ENCODE data around the gene POLR2M. TPM values are rescaled to one million over a fixed set of nuclear protein-coding genes. Genes with fewer than 3 reads are reported as not detected.

POLR2M gene
- total RNA-seq (100 to 1,000 TPM in 1 of 2 donors, 10 to 100 TPM in 1; 32.2 to 230 TPM), polyA plus RNA-seq (10 to 100 TPM in 1 of 2 donors, 1 to 10 TPM in 1; 7.8 to 54.9 TPM)

DNA sequence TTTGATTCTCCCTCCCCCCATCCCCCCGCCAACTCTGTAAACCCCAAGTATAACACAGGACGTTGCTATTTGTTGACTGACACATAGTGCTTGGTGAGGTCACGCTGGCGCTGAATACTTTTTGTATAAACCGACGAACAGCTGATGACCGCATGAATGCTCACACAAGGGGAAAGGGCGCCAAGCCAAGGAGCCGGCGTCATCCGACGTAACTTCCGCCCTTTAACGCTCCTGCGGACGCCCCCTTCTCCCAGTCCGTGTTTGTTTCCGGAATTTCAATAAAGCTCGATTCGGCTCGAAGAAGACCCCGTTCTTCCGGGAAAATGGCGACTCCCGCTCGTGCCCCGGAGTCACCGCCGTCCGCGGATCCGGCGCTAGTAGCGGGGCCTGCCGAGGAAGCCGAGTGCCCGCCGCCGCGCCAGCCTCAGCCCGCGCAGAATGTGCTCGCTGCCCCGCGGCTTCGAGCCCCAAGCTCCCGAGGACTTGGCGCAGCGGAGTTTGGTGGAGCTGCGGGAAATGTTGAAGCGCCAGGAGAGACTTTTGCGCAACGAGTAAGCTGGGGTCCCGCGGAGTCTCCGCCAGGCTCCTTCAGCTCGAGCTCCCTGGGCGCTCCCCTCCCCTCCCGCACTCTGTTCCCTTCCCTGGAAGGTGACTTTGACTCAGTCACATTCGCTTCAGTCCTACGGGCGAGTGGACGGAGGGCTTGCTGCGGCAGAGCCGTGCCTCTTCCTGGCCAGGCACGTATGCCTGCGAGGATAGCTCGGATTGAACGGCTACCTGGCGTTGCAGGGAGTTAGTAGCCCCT is at the start of gene POLR2M:
POLR2M (plus strand) TSS at position 310 of the 805 bp plus-strand sequence; CDS start at position 439, 129 bp downstream.
- Histone ChIP-seq H3K4me1 (ENCODE audit: control insufficient read depth in 4 of 4, insufficient read depth in 4 of 4, low read length in 3 of 4) (peaks cover 0 to 14% (median 8%) of the 10 kb centered on the region in 4 donors), H3K36me3 (ENCODE audit: control insufficient read depth in 4 of 4, insufficient read depth in 3 of 4, low read depth in 1 of 4, low read length in 3 of 4) (peaks cover 4 to 19% (median 10%) of the 10 kb centered on the region in 4 donors), H3K9me3 (ENCODE audit: control insufficient read depth in 4 of 4, low read length in 3 of 4) (no peaks in the 10 kb centered on the region), H3K27me3 (ENCODE audit: control insufficient read depth in 4 of 4, insufficient read depth in 4 of 4, low read length in 3 of 4) (no peaks in the 10 kb centered on the region), H3K9ac (ENCODE audit: low read depth in 1 of 2, low read length in 2 of 2) (peak within 1 kb of the TSS; percentile 93 to 96), H3K4me3 (ENCODE audit: low read depth in 1 of 3, low read length in 3 of 3) (peak within 1 kb of the TSS; percentile 66 to 99 (median 96)), H3K27ac (ENCODE audit: low read depth in 1 of 2, low read length in 2 of 2) (peak within 1 kb of the TSS; percentile 84 to 93)
- TF ChIP-seq JUND (IDR thresholded peaks at IDR 0.05) = peak; percentile 28 to 75
- TF ChIP-seq, protein P1, sequence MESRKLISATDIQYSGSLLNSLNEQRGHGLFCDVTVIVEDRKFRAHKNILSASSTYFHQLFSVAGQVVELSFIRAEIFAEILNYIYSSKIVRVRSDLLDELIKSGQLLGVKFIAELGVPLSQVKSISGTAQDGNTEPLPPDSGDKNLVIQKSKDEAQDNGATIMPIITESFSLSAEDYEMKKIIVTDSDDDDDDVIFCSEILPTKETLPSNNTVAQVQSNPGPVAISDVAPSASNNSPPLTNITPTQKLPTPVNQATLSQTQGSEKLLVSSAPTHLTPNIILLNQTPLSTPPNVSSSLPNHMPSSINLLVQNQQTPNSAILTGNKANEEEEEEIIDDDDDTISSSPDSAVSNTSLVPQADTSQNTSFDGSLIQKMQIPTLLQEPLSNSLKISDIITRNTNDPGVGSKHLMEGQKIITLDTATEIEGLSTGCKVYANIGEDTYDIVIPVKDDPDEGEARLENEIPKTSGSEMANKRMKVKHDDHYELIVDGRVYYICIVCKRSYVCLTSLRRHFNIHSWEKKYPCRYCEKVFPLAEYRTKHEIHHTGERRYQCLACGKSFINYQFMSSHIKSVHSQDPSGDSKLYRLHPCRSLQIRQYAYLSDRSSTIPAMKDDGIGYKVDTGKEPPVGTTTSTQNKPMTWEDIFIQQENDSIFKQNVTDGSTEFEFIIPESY (IDR thresholded peaks at IDR 0.05) = peak; percentile 61
- peak; percentile 92 to 96 for TF ChIP-seq GABPA (IDR thresholded peaks at IDR 0.05 in 1 of 2, conservative IDR thresholded peaks at IDR 0.05 in 1 of 2)
- peak; percentile 99 for TF ChIP-seq YY1 (IDR thresholded peaks at IDR 0.05)
- peak in 1 of 2 donors; percentile 49 for TF ChIP-seq RXRA (IDR thresholded peaks at IDR 0.05)
- TF ChIP-seq EGR1 (IDR thresholded peaks at IDR 0.05; ENCODE audit: low read depth in 2 of 2) = peak; percentile 83 to 86
- no peak for TF ChIP-seq CTCF (IDR thresholded peaks at IDR 0.05; ENCODE audit: low read depth, low read length, missing input control)
- TF ChIP-seq, protein P2, sequence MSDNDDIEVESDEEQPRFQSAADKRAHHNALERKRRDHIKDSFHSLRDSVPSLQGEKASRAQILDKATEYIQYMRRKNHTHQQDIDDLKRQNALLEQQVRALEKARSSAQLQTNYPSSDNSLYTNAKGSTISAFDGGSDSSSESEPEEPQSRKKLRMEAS (IDR thresholded peaks at IDR 0.05) = peak; percentile 70
- TF ChIP-seq RAD21 (IDR thresholded peaks at IDR 0.05) = no peak
- TF ChIP-seq, protein P3, sequence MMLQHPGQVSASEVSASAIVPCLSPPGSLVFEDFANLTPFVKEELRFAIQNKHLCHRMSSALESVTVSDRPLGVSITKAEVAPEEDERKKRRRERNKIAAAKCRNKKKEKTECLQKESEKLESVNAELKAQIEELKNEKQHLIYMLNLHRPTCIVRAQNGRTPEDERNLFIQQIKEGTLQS (IDR thresholded peaks at IDR 0.05) = peak; percentile 28
- peak; percentile 47 for TF ChIP-seq SP1 (IDR thresholded peaks at IDR 0.05)
- TF ChIP-seq HNF4G (IDR thresholded peaks at IDR 0.05) = no peak
- peak; percentile 58 for TF ChIP-seq NR2F2 (IDR thresholded peaks at IDR 0.05)
- no peak for TF ChIP-seq FOXA2 (IDR thresholded peaks at IDR 0.05)
- TF ChIP-seq TAF1 (conservative IDR thresholded peaks at IDR 0.05) = peak; percentile 53
- peak in 1 of 2 donors; percentile 19 for TF ChIP-seq HNF4A (conservative IDR thresholded peaks at IDR 0.05)
- peak; percentile 72 for TF ChIP-seq REST (IDR thresholded peaks at IDR 0.05)
- peak; percentile 14 for TF ChIP-seq FOXA1 (IDR thresholded peaks at IDR 0.05)
- 2% methylated on average over 70 of the region's 70 CpGs for WGBS
- peak; percentile 86 for DNase-seq (ENCODE audit: low spot score)
